Glutamatergic neuron (in vitro differentiated cells): ENCODE measurements around the gene HTR4. TPM values are rescaled to one million over a fixed set of nuclear protein-coding genes. Genes with fewer than 3 reads are reported as not detected.

ENCODE experiments used
- DNase-seq: peaks from one replicate; pipeline ENCODE4 v3.0.0; 2022
- H3K27ac Mint-ChIP-seq: one replicate; pipeline ENCODE4 v1.8.0; 2020; ENCODE audit warnings: mild to moderate bottlenecking, mixed read lengths, inconsistent platforms; ENCODE audit not compliant: unreplicated experiment
- H3K27me3 Mint-ChIP-seq: one replicate; pipeline ENCODE4 v1.8.0; 2020; ENCODE audit warnings: mild to moderate bottlenecking, moderate library complexity, mixed read lengths, inconsistent platforms; ENCODE audit not compliant: unreplicated experiment
- H3K36me3 Mint-ChIP-seq: one replicate; pipeline ENCODE4 v1.8.0; 2020; ENCODE audit warnings: mild to moderate bottlenecking, mixed read lengths, inconsistent platforms; ENCODE audit not compliant: unreplicated experiment
- H3K4me1 Mint-ChIP-seq: one replicate; pipeline ENCODE4 v1.8.0; 2020; ENCODE audit warnings: mild to moderate bottlenecking, low read depth, mixed read lengths, inconsistent platforms; ENCODE audit not compliant: unreplicated experiment
- H3K4me3 Mint-ChIP-seq: one replicate; pipeline ENCODE4 v1.8.0; 2020; ENCODE audit warnings: mild to moderate bottlenecking, mixed read lengths, inconsistent platforms; ENCODE audit not compliant: unreplicated experiment
- H3K9me3 Mint-ChIP-seq: one replicate; pipeline ENCODE4 v1.8.0; 2020; ENCODE audit warnings: mild to moderate bottlenecking, moderate library complexity, mixed read lengths, inconsistent platforms; ENCODE audit not compliant: unreplicated experiment
- CTCF ChIP-seq: fragments of 200-600 bp; sonication (generic); IDR thresholded peaks from one replicate; pipeline ENCODE4 v1.5.0; 2021; ENCODE audit not compliant: partially characterized antibody, unreplicated experiment
- long read RNA-seq: library from polyadenylated mRNA; unstranded; transcript quantifications from one replicate; pipeline ENCODE4 v2.0.0, GENCODE V29; 2020; ENCODE audit not compliant: unreplicated experiment
- total RNA-seq: library from RNA; stranded (reverse); fragmentation: NEBNext Ultra II Directional; extraction: Animal tissue kit (Norgen Biotek cat#: 25700); gene quantifications from one replicate; pipeline ENCODE4 v1.2.1, GENCODE V29; 2021; ENCODE audit not compliant: unreplicated experiment

The HTR4 gene, protein sequence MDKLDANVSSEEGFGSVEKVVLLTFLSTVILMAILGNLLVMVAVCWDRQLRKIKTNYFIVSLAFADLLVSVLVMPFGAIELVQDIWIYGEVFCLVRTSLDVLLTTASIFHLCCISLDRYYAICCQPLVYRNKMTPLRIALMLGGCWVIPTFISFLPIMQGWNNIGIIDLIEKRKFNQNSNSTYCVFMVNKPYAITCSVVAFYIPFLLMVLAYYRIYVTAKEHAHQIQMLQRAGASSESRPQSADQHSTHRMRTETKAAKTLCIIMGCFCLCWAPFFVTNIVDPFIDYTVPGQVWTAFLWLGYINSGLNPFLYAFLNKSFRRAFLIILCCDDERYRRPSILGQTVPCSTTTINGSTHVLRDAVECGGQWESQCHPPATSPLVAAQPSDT
- total RNA-seq = not detected
- long read RNA-seq = 0 reads

GRCh38 chr5:148653836-148654781 is at the start of gene HTR4:
Gene HTR4 (minus strand): TSS chr5:148654527. CDS start chr5:148637014, 17,513 bp downstream.
- no peak for TF ChIP-seq CTCF
- Mint-ChIP-seq H3K27me3 (peaks cover 10% of the 10 kb centered on the region), H3K4me1 (no peaks in the 10 kb centered on the region), H3K36me3 (no peaks in the 10 kb centered on the region), H3K27ac (no peak within 1 kb of the TSS), H3K9me3 (peaks cover 1% of the 10 kb centered on the region), H3K4me3 (peak within 1 kb of the TSS; percentile 83)
- DNase-seq = peak; percentile 43

DNA sequence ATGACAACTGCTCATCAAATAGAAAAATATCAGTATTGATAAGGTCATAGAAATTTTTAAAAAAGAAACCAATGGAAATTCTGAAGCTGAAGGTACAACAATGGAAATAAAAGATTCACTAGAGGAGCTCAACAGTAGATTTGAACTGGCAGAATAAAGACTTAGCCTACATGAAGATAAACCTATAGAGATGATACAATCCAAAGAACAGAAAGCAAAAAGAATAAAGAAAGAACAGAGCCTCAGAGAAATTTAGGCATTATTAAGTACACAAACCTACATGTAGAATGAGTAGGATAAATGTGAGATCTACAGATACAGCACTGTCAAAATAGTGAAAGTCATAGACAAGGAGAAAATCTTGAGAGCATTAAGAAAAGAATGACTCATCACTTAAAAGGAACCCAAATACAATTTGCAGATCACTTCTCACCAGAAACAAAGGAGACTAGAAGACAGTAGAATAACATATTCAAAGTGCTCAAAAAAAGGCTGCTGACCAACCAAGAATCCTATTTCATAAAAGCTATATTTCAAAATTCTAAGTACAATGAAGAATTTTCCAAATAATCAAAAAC is 47.8 kb upstream of the HTR4 start:
- Mint-ChIP-seq H3K27me3 (no peaks in the 10 kb centered on the region), H3K4me3 (no peak overlapping the region), H3K4me1 (peaks cover 7% of the 10 kb centered on the region), H3K9me3 (no peaks in the 10 kb centered on the region), H3K27ac (no peak overlapping the region), H3K36me3 (no peaks in the 10 kb centered on the region)
- TF ChIP-seq CTCF = no peak
- no peak for DNase-seq

DNA sequence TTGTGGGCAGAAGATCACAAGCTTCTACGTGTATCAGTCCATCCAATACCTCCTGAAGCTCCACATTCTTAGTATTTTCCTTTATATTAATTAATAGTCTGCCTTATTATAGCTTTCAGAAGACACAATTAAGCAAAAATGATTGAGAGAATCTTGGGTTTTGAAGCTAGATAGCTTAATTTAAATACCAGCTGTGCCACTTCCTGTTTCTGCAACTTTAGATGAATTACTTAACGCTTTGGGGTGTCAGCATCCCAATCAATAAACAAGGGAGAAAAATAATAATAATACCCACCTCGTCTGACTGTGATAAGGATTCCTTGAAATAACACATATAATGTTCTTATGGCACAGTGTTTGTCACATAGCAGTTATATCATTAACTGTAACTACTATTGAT is 44.7 kb upstream of the HTR4 start:
- no peak for TF ChIP-seq CTCF
- Mint-ChIP-seq H3K36me3 (no peaks in the 10 kb centered on the region), H3K27me3 (no peaks in the 10 kb centered on the region), H3K27ac (no peak overlapping the region), H3K9me3 (no peaks in the 10 kb centered on the region), H3K4me3 (no peak overlapping the region), H3K4me1 (peaks cover 14% of the 10 kb centered on the region)
- DNase-seq = no peak

- H3K27me3 Mint-ChIP-seq = no peaks in the 10 kb centered on the region
- H3K27ac Mint-ChIP-seq = peak overlapping the region; percentile 65
Measured at GRCh38 chr5:148697809-148698196, 43.5 kb upstream of the HTR4 start.

More at GRCh38 chr5:148697809-148698196, 43.5 kb upstream of the HTR4 start:
- Mint-ChIP-seq H3K4me1 (peaks cover 14% of the 10 kb centered on the region), H3K9me3 (no peaks in the 10 kb centered on the region), H3K36me3 (no peaks in the 10 kb centered on the region), H3K4me3 (no peak overlapping the region)
- TF ChIP-seq CTCF = no peak
- no peak for DNase-seq
